ENCODE measurements around the gene GNPTG.

GNPTG gene

DNA sequence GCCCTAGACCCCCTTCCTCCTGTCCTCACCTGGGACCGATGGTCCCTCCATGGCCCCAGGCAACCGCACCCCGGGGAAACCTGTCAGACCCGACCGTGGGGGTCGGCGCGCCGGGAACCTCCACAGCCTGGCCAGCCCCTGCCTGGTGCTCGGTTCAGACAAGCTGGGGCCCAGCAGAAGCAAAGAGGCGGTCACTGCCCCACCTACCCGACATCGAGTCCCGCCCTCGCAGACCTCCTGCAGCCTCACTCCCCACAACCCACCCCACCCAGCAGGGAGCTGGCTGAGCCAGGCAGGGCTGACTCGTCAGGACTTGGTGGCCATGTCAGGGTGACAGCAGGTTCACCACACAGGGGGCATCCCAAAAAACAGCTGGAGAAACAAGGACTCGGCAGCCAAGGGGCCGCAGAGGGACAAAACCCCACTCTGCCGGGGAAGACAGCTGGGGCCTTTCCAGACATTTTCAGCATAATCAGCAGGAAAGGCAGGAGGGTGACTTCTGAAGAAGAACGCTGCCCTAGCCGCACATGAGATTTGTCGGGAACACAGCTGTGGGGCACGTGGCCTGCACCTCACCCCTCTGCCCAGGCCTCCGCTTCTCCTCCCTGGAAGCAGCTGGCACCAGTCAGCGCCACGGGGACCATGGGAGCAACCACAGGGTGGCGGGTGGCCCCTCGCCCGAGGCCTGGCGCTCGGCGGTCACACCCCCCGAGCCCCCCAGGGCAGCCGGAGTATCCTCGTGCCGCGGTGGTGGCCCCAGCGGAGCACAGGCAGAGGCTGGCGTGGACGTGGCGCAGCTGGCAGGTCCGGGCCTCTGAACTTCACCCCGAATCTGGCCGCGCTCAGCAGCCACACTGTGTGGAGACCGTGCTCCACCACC, 22.9 kb downstream of the GNPTG start:
- no peak overlapping the region for H3K4me3 ChIP-seq (ENCODE audit: low read depth, low read length)
- no peak for DNase-seq (ENCODE audit: low read depth)
- TF ChIP-seq, protein P1, sequence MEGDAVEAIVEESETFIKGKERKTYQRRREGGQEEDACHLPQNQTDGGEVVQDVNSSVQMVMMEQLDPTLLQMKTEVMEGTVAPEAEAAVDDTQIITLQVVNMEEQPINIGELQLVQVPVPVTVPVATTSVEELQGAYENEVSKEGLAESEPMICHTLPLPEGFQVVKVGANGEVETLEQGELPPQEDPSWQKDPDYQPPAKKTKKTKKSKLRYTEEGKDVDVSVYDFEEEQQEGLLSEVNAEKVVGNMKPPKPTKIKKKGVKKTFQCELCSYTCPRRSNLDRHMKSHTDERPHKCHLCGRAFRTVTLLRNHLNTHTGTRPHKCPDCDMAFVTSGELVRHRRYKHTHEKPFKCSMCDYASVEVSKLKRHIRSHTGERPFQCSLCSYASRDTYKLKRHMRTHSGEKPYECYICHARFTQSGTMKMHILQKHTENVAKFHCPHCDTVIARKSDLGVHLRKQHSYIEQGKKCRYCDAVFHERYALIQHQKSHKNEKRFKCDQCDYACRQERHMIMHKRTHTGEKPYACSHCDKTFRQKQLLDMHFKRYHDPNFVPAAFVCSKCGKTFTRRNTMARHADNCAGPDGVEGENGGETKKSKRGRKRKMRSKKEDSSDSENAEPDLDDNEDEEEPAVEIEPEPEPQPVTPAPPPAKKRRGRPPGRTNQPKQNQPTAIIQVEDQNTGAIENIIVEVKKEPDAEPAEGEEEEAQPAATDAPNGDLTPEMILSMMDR (IDR thresholded peaks at IDR 0.05; ENCODE audit: insufficient read depth, low read depth, low read length, missing control alignments): no peak

DNA sequence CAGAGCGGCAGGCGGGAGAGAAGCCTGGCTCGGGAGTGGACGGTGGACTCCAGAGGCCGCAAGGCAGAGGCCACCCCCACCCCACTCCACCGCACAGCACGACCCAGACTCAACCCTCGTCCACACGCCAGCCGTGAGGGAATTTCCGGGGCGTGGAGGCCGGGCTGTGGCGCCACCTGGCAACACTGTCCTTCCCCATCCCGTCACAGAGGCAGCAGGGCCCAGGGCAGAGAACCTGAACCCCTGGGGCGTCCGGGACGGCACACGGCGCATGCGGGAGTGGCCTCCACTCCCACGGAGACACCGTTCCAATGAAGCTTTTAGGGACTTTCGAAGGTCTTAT, 23.5 kb downstream of the GNPTG start:
- DNase-seq (ENCODE audit: low read depth): no peak
- no peak overlapping the region for H3K4me3 ChIP-seq (ENCODE audit: low read depth, low read length)
- TF ChIP-seq, protein P1 (IDR thresholded peaks at IDR 0.05; ENCODE audit: insufficient read depth, low read depth, low read length, missing control alignments): no peak

DNA sequence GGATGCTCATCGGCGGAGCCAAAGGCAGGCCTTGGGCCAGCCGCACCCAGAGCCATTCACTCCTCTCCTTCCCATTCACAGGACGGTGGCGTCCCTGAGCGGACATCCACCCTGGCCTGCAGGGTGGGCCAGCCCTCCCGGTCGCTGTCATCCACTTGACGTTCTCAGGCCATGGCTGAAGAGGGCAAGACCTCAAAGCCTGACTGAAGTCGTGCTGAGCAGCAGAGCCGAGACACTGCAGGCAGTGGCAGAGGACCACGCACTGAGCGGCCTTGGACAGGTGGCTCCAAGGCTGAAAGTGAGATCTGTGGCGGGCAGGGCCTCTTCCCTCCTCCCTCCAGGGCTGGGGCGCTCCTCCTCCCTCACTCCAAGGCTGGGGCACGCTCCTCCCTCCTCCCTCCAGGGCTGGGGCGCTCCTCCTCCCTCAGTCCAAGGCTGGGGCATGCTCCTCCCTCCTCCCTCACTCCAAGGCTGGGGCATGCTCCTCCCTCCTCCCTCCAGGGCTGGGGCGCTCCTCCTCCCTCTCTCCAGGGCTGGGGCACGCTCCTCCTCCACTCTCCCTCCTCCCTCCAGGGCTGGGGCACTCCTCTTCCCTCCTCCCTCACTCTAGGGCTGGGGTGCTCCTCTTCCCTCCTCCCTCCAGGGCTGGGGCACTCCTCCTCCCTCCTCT, 24.1 kb downstream of the GNPTG start:
- TF ChIP-seq, protein P1 (IDR thresholded peaks at IDR 0.05; ENCODE audit: insufficient read depth, low read depth, low read length, missing control alignments): no peak
- H3K4me3 ChIP-seq (ENCODE audit: low read depth, low read length): no peak overlapping the region
- no peak for DNase-seq (ENCODE audit: low read depth)

- TF ChIP-seq, protein P1 (IDR thresholded peaks at IDR 0.05; ENCODE audit: insufficient read depth, low read depth, low read length, missing control alignments): no peak
- no peak for DNase-seq (ENCODE audit: low read depth)
- no peak overlapping the region for H3K4me3 ChIP-seq (ENCODE audit: low read depth, low read length)
Observed at GRCh38 chr16:1377406-1378010, 25.8 kb downstream of the GNPTG start.

DNA sequence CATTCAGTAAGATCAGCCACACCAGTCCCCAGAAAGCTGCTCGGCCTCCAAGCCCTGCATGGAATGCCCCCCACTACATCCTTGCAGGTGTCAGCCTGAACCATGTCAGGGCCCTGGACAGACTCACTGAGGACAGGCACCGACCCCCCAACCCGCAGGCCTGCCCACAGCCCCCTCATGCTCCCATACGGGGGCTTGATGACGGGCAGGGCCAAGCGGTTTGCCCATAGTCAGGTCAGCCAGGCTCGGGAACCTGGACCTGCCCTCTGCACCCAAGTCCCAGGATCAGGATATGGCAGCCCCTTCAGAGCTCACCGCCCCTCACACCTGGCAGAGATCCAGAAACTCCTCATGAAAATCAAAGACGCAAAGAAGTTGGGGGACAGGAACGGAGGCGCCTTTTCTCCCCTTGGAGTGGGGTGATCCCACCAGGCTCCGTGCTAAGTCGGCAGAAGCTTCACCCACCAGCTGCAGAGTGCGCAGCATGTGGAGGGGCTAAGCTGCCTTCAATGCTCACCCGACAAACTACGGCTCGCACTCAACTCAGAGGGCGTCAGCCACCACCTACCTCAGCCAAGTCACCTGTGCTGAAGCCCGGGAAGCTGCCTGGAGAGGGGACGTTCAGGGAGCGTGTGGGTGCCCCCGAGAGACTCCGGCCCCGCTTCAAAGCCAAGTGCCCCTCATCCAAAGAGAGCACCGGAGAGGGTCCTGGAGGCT, 26.5 kb downstream of the GNPTG start:
- no peak for DNase-seq (ENCODE audit: low read depth)
- peak overlapping the region; percentile 67 for H3K4me3 ChIP-seq (ENCODE audit: low read depth, low read length)
- TF ChIP-seq, protein P1 (IDR thresholded peaks at IDR 0.05; ENCODE audit: insufficient read depth, low read depth, low read length, missing control alignments): no peak

GRCh38 chr16:1378804-1379303, 27.1 kb downstream of the GNPTG start:
- DNase-seq (ENCODE audit: low read depth): peak; percentile 71
- H3K4me3 ChIP-seq (ENCODE audit: low read depth, low read length): peak overlapping the region; percentile 67
- TF ChIP-seq, protein P1 (IDR thresholded peaks at IDR 0.05; ENCODE audit: insufficient read depth, low read depth, low read length, missing control alignments): no peak
